T-helper 1 cell treated with Interleukin-12 subunit alpha and Interleukin-12 subunit beta and Interleukin-4 antibody, amounts not matched to agents 30 μg/mL and 1 μg/mL, for 36 hours (primary cell): ENCODE results near the gene TTLL10.

Experiments used
- H3K27ac Mint-ChIP-seq: one replicate; pipeline ENCODE4 v1.8.0; 2021; ENCODE audit warnings: mild to moderate bottlenecking, mixed read lengths
- H3K27me3 Mint-ChIP-seq: one replicate; pipeline ENCODE4 v1.8.0; 2021; ENCODE audit warnings: low read depth, mixed read lengths
- H3K36me3 Mint-ChIP-seq: one replicate; pipeline ENCODE4 v1.8.0; 2021; ENCODE audit warnings: low read depth, mixed read lengths
- H3K4me1 Mint-ChIP-seq: one replicate; pipeline ENCODE4 v1.8.0; 2021; ENCODE audit warnings: low read depth, mixed read lengths
- H3K4me3 Mint-ChIP-seq: one replicate; pipeline ENCODE4 v1.8.0; 2021; ENCODE audit warnings: mild to moderate bottlenecking, moderate library complexity, mixed read lengths
- H3K9me3 Mint-ChIP-seq: one replicate; pipeline ENCODE4 v1.8.0; 2021; ENCODE audit warnings: mixed read lengths

The TTLL10 gene

DNA sequence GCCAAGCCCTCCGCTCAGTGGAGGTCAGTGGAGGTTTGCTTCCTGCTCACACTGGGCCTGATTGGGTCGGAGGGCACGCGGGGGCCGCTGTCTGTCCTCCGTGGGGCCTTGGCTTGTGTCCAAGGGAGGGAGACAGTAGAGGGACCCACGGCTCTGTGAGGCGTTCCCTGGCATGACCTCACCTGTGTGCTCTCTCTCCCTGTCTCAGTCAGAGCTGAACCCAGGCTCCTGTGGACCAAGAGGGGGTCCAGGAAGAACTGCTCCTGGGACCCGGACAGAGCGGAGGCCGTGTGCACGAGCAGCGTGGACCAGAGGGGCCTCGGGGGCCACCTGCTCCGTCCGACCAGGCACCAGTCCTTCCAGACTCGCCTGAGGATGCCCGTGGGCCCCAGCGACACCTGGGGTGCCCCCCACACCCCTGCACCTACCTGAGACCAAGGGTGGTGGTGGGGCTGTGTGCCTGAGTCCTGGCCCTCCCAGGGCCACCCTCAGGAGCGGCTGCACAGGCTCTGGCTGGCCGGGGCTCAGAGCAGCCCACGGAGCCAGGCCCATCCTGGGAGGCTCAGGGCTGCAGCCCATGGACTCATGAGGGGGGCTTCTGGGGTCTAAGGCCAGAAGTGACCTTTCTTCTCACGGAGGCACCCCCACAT is 13.3 kb upstream of the TTLL10 start:
- H3K27ac Mint-ChIP-seq: no peak overlapping the region
- H3K36me3 Mint-ChIP-seq: no peaks in the 10 kb centered on the region
- H3K4me1 Mint-ChIP-seq: peaks cover 2% of the 10 kb centered on the region
- no peaks in the 10 kb centered on the region for H3K27me3 Mint-ChIP-seq
- H3K4me3 Mint-ChIP-seq: no peak overlapping the region
- H3K9me3 Mint-ChIP-seq: peaks cover under 1% of the 10 kb centered on the region

GRCh38 chr1:1161078-1161682 is 12.5 kb upstream of the TTLL10 start:
- Mint-ChIP-seq H3K4me3 (no peak overlapping the region), H3K36me3 (no peaks in the 10 kb centered on the region), H3K9me3 (no peaks in the 10 kb centered on the region), H3K27me3 (no peaks in the 10 kb centered on the region), H3K4me1 (peaks cover 2% of the 10 kb centered on the region), H3K27ac (no peak overlapping the region)

DNA sequence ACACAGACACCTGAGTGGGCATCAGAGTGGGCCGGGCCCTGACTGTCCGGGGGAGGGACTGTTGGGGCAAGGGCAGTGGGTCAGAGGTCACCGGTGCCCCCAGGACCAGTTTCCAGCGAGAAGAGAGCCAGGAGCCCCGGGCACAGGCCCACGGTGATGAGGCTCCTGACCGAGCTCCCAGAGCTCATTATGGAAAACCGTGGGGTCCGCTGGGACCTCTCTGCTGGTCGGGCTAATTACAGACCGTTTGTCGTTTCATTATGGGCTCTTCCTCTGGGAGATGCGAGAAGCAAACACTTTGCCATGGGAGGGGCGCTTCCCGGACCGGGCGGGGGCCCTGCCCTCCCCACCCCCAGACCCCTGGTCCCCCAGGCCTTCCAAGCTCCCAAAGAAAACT is 12.0 kb upstream of the TTLL10 start:
- no peaks in the 10 kb centered on the region for H3K36me3 Mint-ChIP-seq
- no peak overlapping the region for H3K27ac Mint-ChIP-seq
- no peaks in the 10 kb centered on the region for H3K4me1 Mint-ChIP-seq
- no peak overlapping the region for H3K4me3 Mint-ChIP-seq
- H3K9me3 Mint-ChIP-seq: no peaks in the 10 kb centered on the region
- no peaks in the 10 kb centered on the region for H3K27me3 Mint-ChIP-seq

GRCh38 chr1:1162597-1163537 is 10.8 kb upstream of the TTLL10 start:
- Mint-ChIP-seq H3K4me1 (no peaks in the 10 kb centered on the region), H3K36me3 (no peaks in the 10 kb centered on the region), H3K27me3 (no peaks in the 10 kb centered on the region), H3K4me3 (no peak overlapping the region), H3K9me3 (no peaks in the 10 kb centered on the region), H3K27ac (no peak overlapping the region)

GRCh38 chr1:1163538-1164070 is 10.1 kb upstream of the TTLL10 start:
- no peaks in the 10 kb centered on the region for H3K27me3 Mint-ChIP-seq
- no peaks in the 10 kb centered on the region for H3K36me3 Mint-ChIP-seq
- no peak overlapping the region for H3K4me3 Mint-ChIP-seq
- no peaks in the 10 kb centered on the region for H3K9me3 Mint-ChIP-seq
- H3K4me1 Mint-ChIP-seq: no peaks in the 10 kb centered on the region
- H3K27ac Mint-ChIP-seq: no peak overlapping the region

DNA sequence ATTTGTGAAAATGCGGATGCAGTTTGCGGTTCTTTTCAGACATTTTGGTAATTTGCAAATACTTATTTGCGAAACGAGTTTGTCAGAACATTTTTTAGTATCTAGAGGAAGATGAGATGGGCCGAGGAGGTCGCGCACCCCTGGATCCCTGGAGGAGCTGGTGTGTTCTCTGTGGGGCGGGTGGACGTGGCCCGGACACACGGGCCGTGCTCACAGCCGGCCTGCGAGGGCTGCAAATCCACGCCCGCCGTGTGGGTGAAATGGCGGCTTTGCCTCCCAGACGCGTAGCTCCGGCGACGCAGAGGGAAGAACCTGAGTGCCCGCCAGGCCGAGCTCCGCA is 9.3 kb upstream of the TTLL10 start:
- Mint-ChIP-seq H3K27ac (no peak overlapping the region), H3K4me1 (no peaks in the 10 kb centered on the region), H3K4me3 (no peak overlapping the region), H3K9me3 (no peaks in the 10 kb centered on the region), H3K36me3 (no peaks in the 10 kb centered on the region), H3K27me3 (no peaks in the 10 kb centered on the region)

- peaks cover under 1% of the 10 kb centered on the region for H3K4me1 Mint-ChIP-seq
- H3K4me3 Mint-ChIP-seq: no peak overlapping the region
- H3K9me3 Mint-ChIP-seq: no peaks in the 10 kb centered on the region
- no peaks in the 10 kb centered on the region for H3K36me3 Mint-ChIP-seq
- peaks cover under 1% of the 10 kb centered on the region for H3K27me3 Mint-ChIP-seq
- no peak overlapping the region for H3K27ac Mint-ChIP-seq
Observed at GRCh38 chr1:1164701-1165451, 8.8 kb upstream of the TTLL10 start.

DNA sequence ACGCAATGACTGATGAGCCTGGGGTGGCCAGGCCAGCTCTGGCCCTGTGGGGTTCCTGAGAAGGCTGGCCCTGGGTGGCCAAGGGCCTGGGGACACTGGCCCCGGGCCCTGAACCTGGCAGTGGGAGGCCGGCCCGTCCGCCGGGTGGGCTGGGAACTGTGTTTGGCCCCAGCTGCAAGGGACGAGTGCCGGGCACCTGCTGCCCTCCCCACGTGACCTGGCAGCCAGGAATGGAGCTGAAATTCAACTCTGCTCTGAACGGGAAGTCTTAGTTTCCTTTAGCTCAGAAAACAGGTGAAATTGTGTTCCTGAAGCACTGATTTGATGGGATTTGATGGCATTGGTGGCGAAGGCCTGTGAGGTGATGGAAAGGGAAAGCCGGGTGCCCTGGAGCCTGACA is 8.2 kb upstream of the TTLL10 start:
- peaks cover 4% of the 10 kb centered on the region for H3K27me3 Mint-ChIP-seq
- no peaks in the 10 kb centered on the region for H3K9me3 Mint-ChIP-seq
- no peak overlapping the region for H3K4me3 Mint-ChIP-seq
- no peak overlapping the region for H3K27ac Mint-ChIP-seq
- peaks cover 4% of the 10 kb centered on the region for H3K4me1 Mint-ChIP-seq
- no peaks in the 10 kb centered on the region for H3K36me3 Mint-ChIP-seq

DNA sequence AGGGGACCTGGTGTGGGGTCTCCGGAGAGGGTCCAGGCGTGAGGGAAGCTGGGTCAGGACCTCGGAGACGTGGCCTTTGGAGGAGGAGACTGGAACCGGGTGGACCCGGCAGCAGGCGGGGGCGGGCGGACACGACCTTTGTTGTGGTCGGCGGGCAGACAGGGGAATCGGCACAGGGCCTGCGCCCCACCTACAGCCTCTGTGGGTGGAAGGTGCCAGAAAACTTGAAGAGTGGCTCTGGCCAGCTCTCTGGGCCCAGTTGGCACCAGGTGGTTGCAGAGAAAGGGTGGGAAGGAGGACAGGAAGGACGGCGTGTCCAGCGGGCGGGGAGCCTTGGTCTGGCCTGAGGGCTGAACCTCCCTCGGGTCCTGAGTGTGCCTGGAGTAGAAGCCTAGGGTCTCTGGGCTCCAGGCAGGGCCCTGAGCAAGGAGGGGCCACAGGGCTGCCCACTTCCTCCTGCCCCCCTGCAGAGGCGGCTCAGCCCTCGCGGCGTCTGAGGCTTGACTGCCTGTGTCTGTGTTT is 7.7 kb upstream of the TTLL10 start:
- no peak overlapping the region for H3K4me3 Mint-ChIP-seq

GRCh38 chr1:1166642-1167397 is 6.9 kb upstream of the TTLL10 start:
- no peaks in the 10 kb centered on the region for H3K9me3 Mint-ChIP-seq
- no peak overlapping the region for H3K27ac Mint-ChIP-seq
- H3K36me3 Mint-ChIP-seq: no peaks in the 10 kb centered on the region
- H3K4me3 Mint-ChIP-seq: no peak overlapping the region
- H3K4me1 Mint-ChIP-seq: peaks cover 4% of the 10 kb centered on the region
- H3K27me3 Mint-ChIP-seq: peaks cover 4% of the 10 kb centered on the region

More for the DNA sequence above, 7.7 kb upstream of the TTLL10 start:
- no peaks in the 10 kb centered on the region for H3K36me3 Mint-ChIP-seq
- no peaks in the 10 kb centered on the region for H3K9me3 Mint-ChIP-seq
- no peak overlapping the region for H3K27ac Mint-ChIP-seq
- peaks cover 4% of the 10 kb centered on the region for H3K4me1 Mint-ChIP-seq
- peaks cover 4% of the 10 kb centered on the region for H3K27me3 Mint-ChIP-seq

GRCh38 chr1:1167398-1167821 is 6.3 kb upstream of the TTLL10 start:
- Mint-ChIP-seq H3K9me3 (no peaks in the 10 kb centered on the region), H3K4me3 (no peak overlapping the region), H3K4me1 (peaks cover 9% of the 10 kb centered on the region), H3K27me3 (peaks cover 4% of the 10 kb centered on the region), H3K27ac (no peak overlapping the region), H3K36me3 (no peaks in the 10 kb centered on the region)

GRCh38 chr1:1167841-1168450 is 5.7 kb upstream of the TTLL10 start:
- no peaks in the 10 kb centered on the region for H3K9me3 Mint-ChIP-seq

More at GRCh38 chr1:1167841-1168450, 5.7 kb upstream of the TTLL10 start:
- H3K27me3 Mint-ChIP-seq: peaks cover 4% of the 10 kb centered on the region
- H3K27ac Mint-ChIP-seq: no peak overlapping the region
- H3K36me3 Mint-ChIP-seq: no peaks in the 10 kb centered on the region
- no peak overlapping the region for H3K4me3 Mint-ChIP-seq
- peaks cover 11% of the 10 kb centered on the region for H3K4me1 Mint-ChIP-seq
